H9 (cell line): Measurements from ENCODE around the gene RIMBP2. TPM values are rescaled to one million over a fixed set of nuclear protein-coding genes. Genes with fewer than 3 reads are reported as not detected.

Experiments
- DNase-seq: peaks from one replicate; pipeline ENCODE4 v3.0.0-alpha.2; 2017
- H2AFZ ChIP-seq: one replicate; pipeline ENCODE4 v1.6.1; 2013; ENCODE audit warnings: mild to moderate bottlenecking, low read length, control low read depth, moderate library complexity
- H2AK5ac ChIP-seq: 2 replicates; pipeline ENCODE4 v1.6.1; 2013; ENCODE audit warnings: low read length, control low read depth, mixed read lengths; ENCODE audit not compliant: insufficient read length
- H2BK120ac ChIP-seq: one replicate; pipeline ENCODE4 v1.6.1; 2013; ENCODE audit warnings: low read depth, mild to moderate bottlenecking, low read length, control low read depth, inconsistent platforms; ENCODE audit not compliant: poor library complexity, severe bottlenecking
- H2BK12ac ChIP-seq: 2 replicates; pipeline ENCODE4 v1.6.1; 2013; ENCODE audit warnings: low read length, control low read depth, mixed read lengths, low read depth; ENCODE audit not compliant: insufficient read length
- H2BK15ac ChIP-seq: 2 replicates; pipeline ENCODE4 v1.6.1; 2013; ENCODE audit warnings: low read depth, low read length, control low read depth
- H2BK20ac ChIP-seq: one replicate; pipeline ENCODE4 v1.6.1; 2013; ENCODE audit warnings: low read depth, mild to moderate bottlenecking, low read length, control low read depth, inconsistent platforms; ENCODE audit not compliant: poor library complexity, severe bottlenecking
- H2BK5ac ChIP-seq: 2 replicates; pipeline ENCODE4 v1.6.1; 2013; ENCODE audit warnings: low read length, control low read depth, mixed read lengths; ENCODE audit not compliant: insufficient read length
- H3K14ac ChIP-seq: 2 replicates; pipeline ENCODE4 v1.6.1; 2013; ENCODE audit warnings: low read length, control low read depth; ENCODE audit not compliant: insufficient read depth
- H3K18ac ChIP-seq: 2 replicates; pipeline ENCODE4 v1.6.1; 2013; ENCODE audit warnings: low read depth, mild to moderate bottlenecking, mixed read lengths, low read length, control low read depth; ENCODE audit not compliant: insufficient read length
- H3K23ac ChIP-seq: 2 replicates; pipeline ENCODE4 v1.6.1; 2013; ENCODE audit warnings: low read length, control low read depth, mixed read lengths, low read depth; ENCODE audit not compliant: insufficient read length
- H3K23me2 ChIP-seq: 2 replicates; pipeline ENCODE4 v1.6.1; 2013; ENCODE audit warnings: low read depth, mild to moderate bottlenecking, mixed read lengths, low read length, control low read depth; ENCODE audit not compliant: insufficient read length, poor library complexity, severe bottlenecking
- H3K27ac ChIP-seq: 2 replicates; pipeline ENCODE4 v1.5.1; 2013; ENCODE audit warnings: low read length, control low read depth, mixed read lengths, low read depth; ENCODE audit not compliant: insufficient read length
- H3K27me3 ChIP-seq: 2 replicates; pipeline ENCODE4 v1.6.1; 2013; ENCODE audit warnings: low read length, control low read depth, inconsistent platforms; ENCODE audit not compliant: insufficient read depth
- H3K4ac ChIP-seq: 2 replicates; pipeline ENCODE4 v1.6.1; 2013; ENCODE audit warnings: low read depth, mild to moderate bottlenecking, control low read depth, inconsistent platforms, low read length, moderate library complexity
- H3K4me1 ChIP-seq: 2 replicates; pipeline ENCODE4 v1.6.1; 2013; ENCODE audit warnings: low read length, control low read depth, inconsistent platforms; ENCODE audit not compliant: insufficient read depth
- H3K4me2 ChIP-seq: 2 replicates; pipeline ENCODE4 v1.6.1; 2013; ENCODE audit warnings: low read length, control low read depth, mixed read lengths; ENCODE audit not compliant: insufficient read length, insufficient read depth
- H3K56ac ChIP-seq: 2 replicates; pipeline ENCODE4 v1.6.1; 2013; ENCODE audit warnings: low read depth, mild to moderate bottlenecking, mixed read lengths, low read length, control low read depth; ENCODE audit not compliant: insufficient read length
- H3K79me1 ChIP-seq: 2 replicates; pipeline ENCODE4 v1.6.1; 2013; ENCODE audit warnings: low read depth, mild to moderate bottlenecking, moderate library complexity, low read length, control low read depth, inconsistent platforms; ENCODE audit not compliant: insufficient read depth, poor library complexity, severe bottlenecking
- H3K79me2 ChIP-seq: 2 replicates; pipeline ENCODE4 v1.6.1; 2013; ENCODE audit warnings: low read length, control low read depth, inconsistent platforms; ENCODE audit not compliant: insufficient read depth
- H3K9ac ChIP-seq: 2 replicates; pipeline ENCODE4 v1.6.1; 2013; ENCODE audit warnings: low read length, control low read depth, mixed read lengths; ENCODE audit not compliant: insufficient read length; ENCODE audit errors: extremely low read depth
- H3K9me3 ChIP-seq: one replicate; pipeline ENCODE4 v1.6.1; 2013; ENCODE audit warnings: low read depth, low read length, inconsistent platforms; ENCODE audit not compliant: control insufficient read depth
- H3T11ph ChIP-seq: one replicate; pipeline ENCODE4 v1.6.1; 2013; ENCODE audit warnings: mild to moderate bottlenecking, low read length, control low read depth, inconsistent platforms
- H4K20me1 ChIP-seq: one replicate; pipeline ENCODE4 v1.6.1; 2013; ENCODE audit not compliant: control insufficient read depth, insufficient read length, insufficient read depth
- H4K5ac ChIP-seq: 2 replicates; pipeline ENCODE4 v1.6.1; 2013; ENCODE audit warnings: low read depth, mild to moderate bottlenecking, mixed read lengths, low read length, control low read depth; ENCODE audit not compliant: insufficient read length
- H4K8ac ChIP-seq: replicated peaks from 2 replicates; pipeline ENCODE4 v1.6.1; 2013; ENCODE audit warnings: low read length, control low read depth, mixed read lengths, low read depth; ENCODE audit not compliant: insufficient read length
- H4K91ac ChIP-seq: 2 replicates; pipeline ENCODE4 v1.6.1; 2013; ENCODE audit warnings: low read depth, mild to moderate bottlenecking, moderate library complexity, mixed read lengths, low read length, control low read depth; ENCODE audit not compliant: insufficient read length
- H3K27ac Mint-ChIP-seq, 3 experiments: 2 replicates in 2 of 3; 3 replicates in 1 of 3; pipeline ENCODE4 v1.8.0; 2020 to 2021; ENCODE audit warnings: mixed read lengths in 3 of 3, mild to moderate bottlenecking in 1 of 3, moderate library complexity in 1 of 3
- H3K27me3 Mint-ChIP-seq: 2 replicates; pipeline ENCODE4 v1.8.0; 2021; ENCODE audit warnings: low read depth, mild to moderate bottlenecking, moderate library complexity, mixed read lengths
- H3K36me3 Mint-ChIP-seq, 3 experiments: 2 replicates in 2 of 3; 3 replicates in 1 of 3; pipeline ENCODE4 v1.8.0; 2020 to 2021; ENCODE audit warnings: low read depth in 3 of 3, mixed read lengths in 3 of 3; ENCODE audit not compliant: insufficient read depth in 1 of 3
- H3K4me1 Mint-ChIP-seq, 2 experiments: 2 replicates each; pipeline ENCODE4 v1.8.0; 2020; ENCODE audit warnings: mixed read lengths in 2 of 2
- H3K4me3 Mint-ChIP-seq, 2 experiments: 2 replicates in 1 of 2; 3 replicates in 1 of 2; pipeline ENCODE4 v1.8.0; 2020 to 2021; ENCODE audit warnings: mild to moderate bottlenecking in 2 of 2, mixed read lengths in 2 of 2, moderate library complexity in 1 of 2
- H3K9me3 Mint-ChIP-seq, 2 experiments: 2 replicates in 1 of 2; 3 replicates in 1 of 2; pipeline ENCODE4 v1.8.0; 2020; ENCODE audit warnings: mild to moderate bottlenecking in 2 of 2, mixed read lengths in 2 of 2, moderate library complexity in 1 of 2
- CTCF ChIP-seq: fragments of 200-600 bp; sonication (generic); conservative IDR thresholded peaks from 3 replicates; pipeline ENCODE4 v1.8.0; 2021; ENCODE audit warnings: antibody characterized with exemption, mild to moderate bottlenecking
- WGBS: extraction: QIAGEN DNeasy Blood & Tissue Kit; methylation state at CpG from one replicate; pipeline ENCODE4 v1.1.7; 2013; ENCODE audit warnings: missing lambda C conversion rate, low lambda C conversion rate, mixed read lengths; ENCODE audit not compliant: insufficient read length; ENCODE audit errors: extremely low coverage; 5-methylcytosine and 5-hydroxymethylcytosine counted together
- total RNA-seq: library from RNA; stranded (reverse); gene quantifications from 2 replicates; pipeline ENCODE4 v1.2.1, GENCODE V29; 2021

Gene RIMBP2
- total RNA-seq, 1 experiment from 2014 or later: 0.70 TPM

DNA sequence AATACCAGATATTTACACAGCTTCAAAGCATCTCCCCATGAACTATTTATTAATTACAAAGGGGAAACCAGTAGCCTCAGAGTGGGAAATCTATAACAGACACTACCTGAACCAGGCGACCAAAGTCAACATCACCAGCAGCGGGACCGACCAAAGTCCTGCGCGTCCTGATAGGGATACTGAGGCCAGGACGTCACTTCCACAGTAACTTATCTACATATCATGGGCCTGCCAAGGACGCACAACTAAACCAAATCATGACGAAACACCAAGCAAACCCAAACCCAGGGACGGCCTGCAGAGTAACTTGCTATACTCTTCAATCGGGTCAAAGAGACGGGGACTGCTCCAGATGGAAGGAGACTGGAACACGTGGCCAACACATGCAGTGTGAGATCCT, 26.0 kb upstream of the RIMBP2 start:
- no peak for DNase-seq
- Histone ChIP-seq H3K9ac (no peak overlapping the region), H3K18ac (no peak overlapping the region), H2AK5ac (no peak overlapping the region), H3K27me3 (no peaks in the 10 kb centered on the region), H4K5ac (no peak overlapping the region), H2AFZ (no peak overlapping the region), H3K79me1 (no peaks in the 10 kb centered on the region), H3K14ac (no peak overlapping the region), H3K27ac (no peak overlapping the region), H4K20me1 (no peaks in the 10 kb centered on the region), H2BK20ac (no peak overlapping the region), H3K79me2 (no peaks in the 10 kb centered on the region), H3K4ac (no peak overlapping the region), H3K23me2 (no peaks in the 10 kb centered on the region), H3K23ac (no peak overlapping the region), H4K8ac (no peak overlapping the region), H3K4me1 (no peaks in the 10 kb centered on the region), H2BK120ac (no peak overlapping the region), H2BK15ac (no peak overlapping the region), H3K9me3 (no peaks in the 10 kb centered on the region), H3T11ph (no peak overlapping the region), H4K91ac (no peak overlapping the region), H3K4me2 (no peak overlapping the region), H2BK12ac (no peak overlapping the region), H3K56ac (no peak overlapping the region), H2BK5ac (no peak overlapping the region)
- no CpG with 5 or more reads among the region's 12 CpGs for WGBS
- Mint-ChIP-seq H3K36me3 (no peaks in the 10 kb centered on the region), H3K9me3 (peaks cover 2 to 3% of the 10 kb centered on the region in 2 experiments), H3K27ac (no peak overlapping the region), H3K4me1 (peaks cover 0 to 4% of the 10 kb centered on the region in 2 experiments; a peak in 1 of 4 replicates), H3K4me3 (no peak overlapping the region), H3K27me3 (peaks cover 28% of the 10 kb centered on the region)
- no peak for TF ChIP-seq CTCF
